WERI-Rb-1 (cell line): ENCODE results near the gene DDHD1.
"Not testable (repeated sequence)": the region's sequence is repeated elsewhere in the genome, so short reads cannot be mapped to it uniquely, and the experiment has no call there.

Source experiments
- DNase-seq: peaks from one replicate; pipeline ENCODE4 v3.0.0-alpha.2; 2020
- H3K27ac ChIP-seq: fragments of 250-450 bp; sonication (Bioruptor Pico); 2 replicates; pipeline ENCODE4 v1.5.1; 2020; ENCODE audit warnings: mild to moderate bottlenecking, moderate library complexity
- H3K27me3 ChIP-seq: fragments of 250-450 bp; sonication (Bioruptor Pico); 2 replicates; pipeline ENCODE4 v1.5.1; 2021; ENCODE audit warnings: mild to moderate bottlenecking, low read depth, moderate library complexity; ENCODE audit not compliant: insufficient read depth, severe bottlenecking
- H3K36me3 ChIP-seq: fragments of 250-450 bp; sonication (Bioruptor Pico); 2 replicates; pipeline ENCODE4 v1.5.1; 2020; ENCODE audit warnings: mild to moderate bottlenecking, moderate library complexity
- H3K4me3 ChIP-seq: 2 replicates; pipeline ENCODE4 v1.5.1; 2011; ENCODE audit warnings: low read depth, mild to moderate bottlenecking, control low read depth, low read length
- H3K9me3 ChIP-seq: fragments of 250-450 bp; sonication (Bioruptor Pico); 2 replicates; pipeline ENCODE4 v1.5.1; 2021; ENCODE audit warnings: mild to moderate bottlenecking, moderate library complexity; ENCODE audit not compliant: severe bottlenecking
- TF ChIP-seq, protein P1 (sequence below): IDR thresholded peaks from 2 replicates; pipeline ENCODE4 v1.5.1; 2011; ENCODE audit warnings: low read depth, mild to moderate bottlenecking, control low read depth, inconsistent platforms, low read length

DDHD1 gene

GRCh38 chr14:53124786-53125185, 28.3 kb downstream of the DDHD1 start:
- no peaks in the 10 kb centered on the region for H3K36me3 ChIP-seq
- no peak overlapping the region; the same call in 1 of the 2 replicates for H3K27ac ChIP-seq
- TF ChIP-seq, protein P1, sequence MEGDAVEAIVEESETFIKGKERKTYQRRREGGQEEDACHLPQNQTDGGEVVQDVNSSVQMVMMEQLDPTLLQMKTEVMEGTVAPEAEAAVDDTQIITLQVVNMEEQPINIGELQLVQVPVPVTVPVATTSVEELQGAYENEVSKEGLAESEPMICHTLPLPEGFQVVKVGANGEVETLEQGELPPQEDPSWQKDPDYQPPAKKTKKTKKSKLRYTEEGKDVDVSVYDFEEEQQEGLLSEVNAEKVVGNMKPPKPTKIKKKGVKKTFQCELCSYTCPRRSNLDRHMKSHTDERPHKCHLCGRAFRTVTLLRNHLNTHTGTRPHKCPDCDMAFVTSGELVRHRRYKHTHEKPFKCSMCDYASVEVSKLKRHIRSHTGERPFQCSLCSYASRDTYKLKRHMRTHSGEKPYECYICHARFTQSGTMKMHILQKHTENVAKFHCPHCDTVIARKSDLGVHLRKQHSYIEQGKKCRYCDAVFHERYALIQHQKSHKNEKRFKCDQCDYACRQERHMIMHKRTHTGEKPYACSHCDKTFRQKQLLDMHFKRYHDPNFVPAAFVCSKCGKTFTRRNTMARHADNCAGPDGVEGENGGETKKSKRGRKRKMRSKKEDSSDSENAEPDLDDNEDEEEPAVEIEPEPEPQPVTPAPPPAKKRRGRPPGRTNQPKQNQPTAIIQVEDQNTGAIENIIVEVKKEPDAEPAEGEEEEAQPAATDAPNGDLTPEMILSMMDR: no peak
- no peak overlapping the region for H3K4me3 ChIP-seq
- H3K9me3 ChIP-seq: no peaks in the 10 kb centered on the region
- H3K27me3 ChIP-seq: no peaks in the 10 kb centered on the region
- DNase-seq: peak; percentile 40

DNA sequence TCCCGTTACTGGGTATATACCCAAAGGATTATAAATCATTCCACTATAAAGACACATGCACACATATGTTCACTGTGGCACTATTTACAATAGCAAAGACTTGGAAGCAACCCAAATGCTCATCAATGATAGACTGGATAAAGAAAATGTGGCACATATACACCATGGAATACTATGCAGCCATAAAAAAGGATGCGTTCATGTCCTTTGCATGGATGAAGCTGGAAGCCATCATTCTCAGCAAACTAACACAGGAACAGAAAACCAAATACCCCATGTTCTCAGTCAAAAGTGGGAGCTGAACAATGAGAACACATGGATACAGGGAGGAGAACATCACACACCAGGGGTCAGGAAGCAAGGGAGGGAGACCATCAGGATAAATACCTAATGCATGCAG, 31.7 kb downstream of the DDHD1 start:
- H3K27me3 ChIP-seq, DNase-seq, H3K36me3 ChIP-seq, H3K27ac ChIP-seq, H3K4me3 ChIP-seq, H3K9me3 ChIP-seq: not testable (repeated sequence)

GRCh38 chr14:53117479-53117878, 35.6 kb downstream of the DDHD1 start:
- H3K27ac ChIP-seq, H3K27me3 ChIP-seq, H3K36me3 ChIP-seq, H3K9me3 ChIP-seq, H3K4me3 ChIP-seq: not testable (repeated sequence)
- DNase-seq: peak; percentile 58

GRCh38 chr14:53113989-53114388, 39.1 kb downstream of the DDHD1 start:
- H3K27me3 ChIP-seq: no peaks in the 10 kb centered on the region
- no peaks in the 10 kb centered on the region for H3K36me3 ChIP-seq
- H3K27ac ChIP-seq: no peak overlapping the region
- no peaks in the 10 kb centered on the region for H3K9me3 ChIP-seq
- no peak overlapping the region for H3K4me3 ChIP-seq
- TF ChIP-seq, protein P1: no peak
- no peak for DNase-seq

DNA sequence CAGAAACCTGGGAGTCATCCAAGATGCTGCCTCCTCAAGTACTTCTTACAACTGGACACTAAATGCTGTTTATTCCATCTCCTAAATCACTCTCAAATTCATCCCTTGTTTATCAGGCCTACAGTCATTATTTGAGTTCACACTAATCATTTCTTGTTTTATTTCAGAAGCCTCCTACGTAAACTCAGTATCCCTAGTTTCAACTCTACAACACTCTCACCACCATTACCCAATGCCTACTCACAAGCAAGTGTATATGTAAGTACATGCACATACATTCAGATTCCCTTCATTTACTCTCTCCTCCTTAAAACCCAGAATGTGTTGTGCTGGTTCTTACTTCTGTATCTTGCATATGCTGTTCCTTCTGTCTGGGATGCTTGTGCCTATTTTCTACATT, 43.0 kb downstream of the DDHD1 start:
- no peak overlapping the region for H3K4me3 ChIP-seq
- DNase-seq: no peak
- no peaks in the 10 kb centered on the region for H3K27me3 ChIP-seq
- H3K36me3 ChIP-seq: no peaks in the 10 kb centered on the region
- no peak overlapping the region for H3K27ac ChIP-seq
- TF ChIP-seq, protein P1: no peak
- no peaks in the 10 kb centered on the region for H3K9me3 ChIP-seq

DNA sequence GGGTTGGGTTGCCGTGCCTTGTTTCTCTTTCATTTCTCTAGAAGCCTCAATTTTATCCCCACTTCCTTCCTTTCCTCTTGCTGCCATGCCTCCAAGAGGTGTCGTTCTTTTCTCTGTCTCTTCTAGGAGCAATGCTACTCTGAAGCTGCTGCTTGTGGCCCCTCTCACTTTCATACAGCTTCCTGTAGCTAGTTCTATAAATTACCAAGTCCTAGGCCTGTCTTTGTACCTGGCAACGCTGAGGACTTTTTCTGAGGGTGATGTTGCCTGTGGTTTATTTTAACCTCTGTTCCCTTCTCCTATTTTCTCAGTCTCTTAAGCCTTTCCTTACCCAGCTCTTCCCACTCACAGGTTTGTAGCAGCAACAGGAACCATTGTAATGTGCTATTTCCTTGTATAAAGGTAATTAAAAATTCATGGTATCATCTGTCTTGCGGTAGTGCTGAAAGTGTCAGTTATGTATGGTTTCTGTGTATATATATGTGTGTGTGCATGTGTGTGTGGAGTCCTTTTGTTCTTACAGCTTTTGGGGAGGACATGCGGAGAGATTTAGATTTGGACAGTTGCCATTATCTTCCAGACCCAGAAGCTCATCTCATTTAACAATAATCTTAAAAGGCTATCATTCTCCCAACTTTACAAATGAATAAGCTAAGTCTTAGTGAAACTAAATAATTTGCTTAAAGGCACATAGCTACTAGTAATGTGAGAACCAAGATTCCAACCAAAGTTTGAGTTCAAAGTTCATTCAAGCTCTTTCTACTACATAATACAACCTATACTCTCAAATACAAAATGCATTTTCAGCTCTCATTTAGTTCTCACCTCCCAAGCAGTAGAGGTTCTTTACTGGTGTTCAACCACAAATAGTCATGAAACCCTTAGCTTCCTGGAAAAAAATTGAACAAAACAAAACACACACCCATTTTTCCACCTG, 43.8 kb downstream of the DDHD1 start:
- Histone ChIP-seq H3K4me3 (no peak overlapping the region), H3K36me3 (no peaks in the 10 kb centered on the region), H3K27me3 (no peaks in the 10 kb centered on the region), H3K9me3 (no peaks in the 10 kb centered on the region), H3K27ac (no peak overlapping the region)
- no peak for DNase-seq
- TF ChIP-seq, protein P1: no peak
